ENCODE data around the gene GPRC5A. TPM values are rescaled to one million over a fixed set of nuclear protein-coding genes. Genes with fewer than 3 reads are reported as not detected.

Gene GPRC5A
- total and polyA plus RNA-seq, 2 of the 4 experiments (the other 2 are of a cell fraction): 49.6 to 201 TPM

GRCh38 chr12:12939888-12940287 is 48.5 kb downstream of the GPRC5A start:
- no TSS peak for BruUV-seq (replicated peaks)
- dilution Hi-C loops (cut with HindIII; ENCODE audit: low sequenced_read_pairs, unreplicated experiment): no loop called here
- H3K27ac ChIP-seq (ENCODE audit: insufficient read depth, low read length): no peak overlapping the region
- no peak overlapping the region for H3K23ac ChIP-seq (ENCODE audit: low read depth, low read length)
- no peaks in the 10 kb centered on the region for H3K36me3 ChIP-seq (ENCODE audit: control insufficient read depth, insufficient read depth, low read length)
- intact Hi-C loops (cut with micrococcal nuclease): loop anchor here (5.0 kb wide), 1 partner anchor 37 kb away; no protein-coding TSS in a partner anchor
- no peaks in the 10 kb centered on the region for H4K20me1 ChIP-seq (ENCODE audit: insufficient read depth, low read length)
- DNase-seq (no peak), ATAC-seq (ENCODE audit: low read depth) (no peak)
- H4K5ac ChIP-seq (ENCODE audit: low read depth, low read length): no peak overlapping the region
- no peak overlapping the region for H2BK20ac ChIP-seq (ENCODE audit: low read depth, low read length)
- no peak for TF ChIP-seq MXI1 (IDR thresholded peaks at IDR 0.05; ENCODE audit: borderline replicate concordance, low read depth, low read length)
- TF ChIP-seq, protein P1, sequence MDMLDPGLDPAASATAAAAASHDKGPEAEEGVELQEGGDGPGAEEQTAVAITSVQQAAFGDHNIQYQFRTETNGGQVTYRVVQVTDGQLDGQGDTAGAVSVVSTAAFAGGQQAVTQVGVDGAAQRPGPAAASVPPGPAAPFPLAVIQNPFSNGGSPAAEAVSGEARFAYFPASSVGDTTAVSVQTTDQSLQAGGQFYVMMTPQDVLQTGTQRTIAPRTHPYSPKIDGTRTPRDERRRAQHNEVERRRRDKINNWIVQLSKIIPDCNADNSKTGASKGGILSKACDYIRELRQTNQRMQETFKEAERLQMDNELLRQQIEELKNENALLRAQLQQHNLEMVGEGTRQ (IDR thresholded peaks at IDR 0.05; ENCODE audit: low read depth, low read length): no peak
- no peak for TF ChIP-seq ELK1 (IDR thresholded peaks at IDR 0.05; ENCODE audit: borderline replicate concordance, low read depth, low read length)
- TF ChIP-seq, protein P2, sequence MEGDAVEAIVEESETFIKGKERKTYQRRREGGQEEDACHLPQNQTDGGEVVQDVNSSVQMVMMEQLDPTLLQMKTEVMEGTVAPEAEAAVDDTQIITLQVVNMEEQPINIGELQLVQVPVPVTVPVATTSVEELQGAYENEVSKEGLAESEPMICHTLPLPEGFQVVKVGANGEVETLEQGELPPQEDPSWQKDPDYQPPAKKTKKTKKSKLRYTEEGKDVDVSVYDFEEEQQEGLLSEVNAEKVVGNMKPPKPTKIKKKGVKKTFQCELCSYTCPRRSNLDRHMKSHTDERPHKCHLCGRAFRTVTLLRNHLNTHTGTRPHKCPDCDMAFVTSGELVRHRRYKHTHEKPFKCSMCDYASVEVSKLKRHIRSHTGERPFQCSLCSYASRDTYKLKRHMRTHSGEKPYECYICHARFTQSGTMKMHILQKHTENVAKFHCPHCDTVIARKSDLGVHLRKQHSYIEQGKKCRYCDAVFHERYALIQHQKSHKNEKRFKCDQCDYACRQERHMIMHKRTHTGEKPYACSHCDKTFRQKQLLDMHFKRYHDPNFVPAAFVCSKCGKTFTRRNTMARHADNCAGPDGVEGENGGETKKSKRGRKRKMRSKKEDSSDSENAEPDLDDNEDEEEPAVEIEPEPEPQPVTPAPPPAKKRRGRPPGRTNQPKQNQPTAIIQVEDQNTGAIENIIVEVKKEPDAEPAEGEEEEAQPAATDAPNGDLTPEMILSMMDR (conservative IDR thresholded peaks at IDR 0.05; ENCODE audit: low read depth, low read length): no peak
- no peak for TF ChIP-seq FOS (IDR thresholded peaks at IDR 0.05; ENCODE audit: low read depth, low read length)
- TF ChIP-seq MAZ (IDR thresholded peaks at IDR 0.05; ENCODE audit: borderline replicate concordance, low read depth, low read length): no peak
- no peak for TF ChIP-seq CHD1 (IDR thresholded peaks at IDR 0.05; ENCODE audit: low read depth, low read length)
- TF ChIP-seq BHLHE40 (IDR thresholded peaks at IDR 0.05; ENCODE audit: low read depth, low read length): no peak
- TF ChIP-seq SMC3 (IDR thresholded peaks at IDR 0.05; ENCODE audit: low read depth, low read length): no peak
- no peak for TF ChIP-seq RCOR1 (IDR thresholded peaks at IDR 0.05; ENCODE audit: insufficient replicate concordance, low read length)
- TF ChIP-seq MAFK (IDR thresholded peaks at IDR 0.05; ENCODE audit: low read depth, low read length): no peak
- TF ChIP-seq RFX5 (IDR thresholded peaks at IDR 0.05; ENCODE audit: low read depth, low read length): no peak
- TF ChIP-seq CEBPB (IDR thresholded peaks at IDR 0.05; ENCODE audit: low read depth, low read length): no peak
- TF ChIP-seq RAD21 (IDR thresholded peaks at IDR 0.05; ENCODE audit: low read length): no peak
- TF ChIP-seq NFE2L2 (IDR thresholded peaks at IDR 0.05; ENCODE audit: low read depth, low read length): no peak
- no peak for TF ChIP-seq POLR2A (IDR thresholded peaks at IDR 0.05; ENCODE audit: low read depth, low read length)
- in situ Hi-C loops (cut with MboI; ENCODE audit: low sequenced_read_pairs): no loop called here
- no peaks in the 10 kb centered on the region; a peak in 1 of 4 replicates for H3K79me1 ChIP-seq (ENCODE audit: low read depth in 1 of 2, low read length in 2 of 2)
- no peak overlapping the region for H2BK120ac ChIP-seq (ENCODE audit: low read depth, low read length)
- no peak overlapping the region for H3K4me3 ChIP-seq (ENCODE audit: insufficient read depth, low read depth, low read length)
- no peak overlapping the region for H3K9ac ChIP-seq (ENCODE audit: low read depth, low read length)
- no peaks in the 10 kb centered on the region for H3K27me3 ChIP-seq (ENCODE audit: control insufficient read depth, insufficient read depth, low read length)
- no peak overlapping the region for H2AK9ac ChIP-seq (replicated peaks; ENCODE audit: low read depth, low read length, poor library complexity)
- H3K4me2 ChIP-seq (ENCODE audit: low read depth, low read length): no peak overlapping the region
- H3K14ac ChIP-seq (replicated peaks; ENCODE audit: low read depth, low read length): no peak overlapping the region
- no peak overlapping the region for H2AK5ac ChIP-seq (ENCODE audit: low read depth, low read length)
- no peaks in the 10 kb centered on the region for H3K9me1 ChIP-seq (ENCODE audit: insufficient read depth, low read length)
- POLR2A ChIA-PET (ENCODE audit: unreplicated experiment): no interaction called here
- H4K91ac ChIP-seq (ENCODE audit: insufficient read depth, low read depth, low read length): no peak overlapping the region
- H3K4ac ChIP-seq (ENCODE audit: low read depth, low read length): no peak overlapping the region
- H3K18ac ChIP-seq (ENCODE audit: low read depth, low read length): no peak overlapping the region
- H2BK15ac ChIP-seq (ENCODE audit: low read depth, low read length): no peak overlapping the region
- H3K56ac ChIP-seq (ENCODE audit: extremely low read depth, insufficient read depth, low read length): no peak overlapping the region
- no peak overlapping the region for H4K8ac ChIP-seq (ENCODE audit: low read depth in 2 of 2, low read length in 2 of 2)
- H3K9me3 ChIP-seq (ENCODE audit: control insufficient read depth, insufficient read depth, low read length): no peaks in the 10 kb centered on the region
- H2AFZ ChIP-seq (replicated peaks; ENCODE audit: low read length, poor library complexity): no peak overlapping the region
- WGBS, 2 experiments (ENCODE audit: extremely low coverage in 2 of 2, insufficient read length in 1 of 2): no CpG with 5 or more reads among the region's 1 CpG
- H3K4me1 ChIP-seq (ENCODE audit: control insufficient read depth, insufficient read depth, low read length): peaks cover 2% of the 10 kb centered on the region; the same call in 1 of the 2 replicates
- H2BK5ac ChIP-seq (ENCODE audit: low read depth, low read length, poor library complexity, severe bottlenecking): no peak overlapping the region
- CTCF ChIA-PET: no interaction called here
